ENCODE data around the gene MAFF.

DNA sequence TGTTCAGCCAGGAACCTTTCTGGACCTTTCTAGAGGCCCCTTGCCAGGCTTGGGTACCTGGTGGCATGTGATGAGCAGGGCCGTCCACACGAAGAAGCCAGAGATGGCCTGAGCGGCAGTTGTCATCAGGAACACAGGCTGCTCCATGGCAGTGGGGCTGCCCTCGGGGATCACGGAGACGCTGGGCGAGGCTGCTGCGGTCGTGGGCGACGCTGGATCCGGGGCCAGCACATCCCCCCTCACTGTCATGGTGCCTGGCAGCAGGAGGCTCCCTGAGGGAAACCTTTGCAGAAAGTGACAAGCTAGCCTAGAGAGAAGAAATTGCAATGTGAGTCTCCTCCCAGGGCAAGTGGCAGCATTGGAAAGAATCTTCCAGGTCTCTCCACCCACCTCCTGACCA is 45.9 kb downstream of the MAFF start:
- TF ChIP-seq RAD21 (conservative IDR thresholded peaks at IDR 0.05) (no peak), EZH2 (IDR thresholded peaks at IDR 0.05; ENCODE audit: borderline replicate concordance, insufficient read depth, low read length, poor library complexity, severe bottlenecking) (no peak)
- TF ChIP-seq, protein P1, sequence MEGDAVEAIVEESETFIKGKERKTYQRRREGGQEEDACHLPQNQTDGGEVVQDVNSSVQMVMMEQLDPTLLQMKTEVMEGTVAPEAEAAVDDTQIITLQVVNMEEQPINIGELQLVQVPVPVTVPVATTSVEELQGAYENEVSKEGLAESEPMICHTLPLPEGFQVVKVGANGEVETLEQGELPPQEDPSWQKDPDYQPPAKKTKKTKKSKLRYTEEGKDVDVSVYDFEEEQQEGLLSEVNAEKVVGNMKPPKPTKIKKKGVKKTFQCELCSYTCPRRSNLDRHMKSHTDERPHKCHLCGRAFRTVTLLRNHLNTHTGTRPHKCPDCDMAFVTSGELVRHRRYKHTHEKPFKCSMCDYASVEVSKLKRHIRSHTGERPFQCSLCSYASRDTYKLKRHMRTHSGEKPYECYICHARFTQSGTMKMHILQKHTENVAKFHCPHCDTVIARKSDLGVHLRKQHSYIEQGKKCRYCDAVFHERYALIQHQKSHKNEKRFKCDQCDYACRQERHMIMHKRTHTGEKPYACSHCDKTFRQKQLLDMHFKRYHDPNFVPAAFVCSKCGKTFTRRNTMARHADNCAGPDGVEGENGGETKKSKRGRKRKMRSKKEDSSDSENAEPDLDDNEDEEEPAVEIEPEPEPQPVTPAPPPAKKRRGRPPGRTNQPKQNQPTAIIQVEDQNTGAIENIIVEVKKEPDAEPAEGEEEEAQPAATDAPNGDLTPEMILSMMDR (IDR thresholded peaks at IDR 0.05; ENCODE audit: poor library complexity, severe bottlenecking), result no peak
- TF ChIP-seq, protein P2, sequence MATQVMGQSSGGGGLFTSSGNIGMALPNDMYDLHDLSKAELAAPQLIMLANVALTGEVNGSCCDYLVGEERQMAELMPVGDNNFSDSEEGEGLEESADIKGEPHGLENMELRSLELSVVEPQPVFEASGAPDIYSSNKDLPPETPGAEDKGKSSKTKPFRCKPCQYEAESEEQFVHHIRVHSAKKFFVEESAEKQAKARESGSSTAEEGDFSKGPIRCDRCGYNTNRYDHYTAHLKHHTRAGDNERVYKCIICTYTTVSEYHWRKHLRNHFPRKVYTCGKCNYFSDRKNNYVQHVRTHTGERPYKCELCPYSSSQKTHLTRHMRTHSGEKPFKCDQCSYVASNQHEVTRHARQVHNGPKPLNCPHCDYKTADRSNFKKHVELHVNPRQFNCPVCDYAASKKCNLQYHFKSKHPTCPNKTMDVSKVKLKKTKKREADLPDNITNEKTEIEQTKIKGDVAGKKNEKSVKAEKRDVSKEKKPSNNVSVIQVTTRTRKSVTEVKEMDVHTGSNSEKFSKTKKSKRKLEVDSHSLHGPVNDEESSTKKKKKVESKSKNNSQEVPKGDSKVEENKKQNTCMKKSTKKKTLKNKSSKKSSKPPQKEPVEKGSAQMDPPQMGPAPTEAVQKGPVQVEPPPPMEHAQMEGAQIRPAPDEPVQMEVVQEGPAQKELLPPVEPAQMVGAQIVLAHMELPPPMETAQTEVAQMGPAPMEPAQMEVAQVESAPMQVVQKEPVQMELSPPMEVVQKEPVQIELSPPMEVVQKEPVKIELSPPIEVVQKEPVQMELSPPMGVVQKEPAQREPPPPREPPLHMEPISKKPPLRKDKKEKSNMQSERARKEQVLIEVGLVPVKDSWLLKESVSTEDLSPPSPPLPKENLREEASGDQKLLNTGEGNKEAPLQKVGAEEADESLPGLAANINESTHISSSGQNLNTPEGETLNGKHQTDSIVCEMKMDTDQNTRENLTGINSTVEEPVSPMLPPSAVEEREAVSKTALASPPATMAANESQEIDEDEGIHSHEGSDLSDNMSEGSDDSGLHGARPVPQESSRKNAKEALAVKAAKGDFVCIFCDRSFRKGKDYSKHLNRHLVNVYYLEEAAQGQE (IDR thresholded peaks at IDR 0.05; ENCODE audit: borderline replicate concordance), result no peak

Measured in neural cell (in vitro differentiated cells).